HG03025 (cell line): Measurements from ENCODE around the gene TMEM183A.

Source experiments
- ATAC-seq: cut with Tn5 transposase; IDR thresholded peaks from one replicate; pipeline ENCODE4 v1.9.1; 2021; ENCODE audit warnings: mild to moderate bottlenecking, moderate library complexity; ENCODE audit not compliant: unreplicated experiment, low FRiP score

Gene TMEM183A, protein sequence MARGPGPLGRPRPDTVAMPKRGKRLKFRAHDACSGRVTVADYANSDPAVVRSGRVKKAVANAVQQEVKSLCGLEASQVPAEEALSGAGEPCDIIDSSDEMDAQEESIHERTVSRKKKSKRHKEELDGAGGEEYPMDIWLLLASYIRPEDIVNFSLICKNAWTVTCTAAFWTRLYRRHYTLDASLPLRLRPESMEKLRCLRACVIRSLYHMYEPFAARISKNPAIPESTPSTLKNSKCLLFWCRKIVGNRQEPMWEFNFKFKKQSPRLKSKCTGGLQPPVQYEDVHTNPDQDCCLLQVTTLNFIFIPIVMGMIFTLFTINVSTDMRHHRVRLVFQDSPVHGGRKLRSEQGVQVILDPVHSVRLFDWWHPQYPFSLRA

DNA sequence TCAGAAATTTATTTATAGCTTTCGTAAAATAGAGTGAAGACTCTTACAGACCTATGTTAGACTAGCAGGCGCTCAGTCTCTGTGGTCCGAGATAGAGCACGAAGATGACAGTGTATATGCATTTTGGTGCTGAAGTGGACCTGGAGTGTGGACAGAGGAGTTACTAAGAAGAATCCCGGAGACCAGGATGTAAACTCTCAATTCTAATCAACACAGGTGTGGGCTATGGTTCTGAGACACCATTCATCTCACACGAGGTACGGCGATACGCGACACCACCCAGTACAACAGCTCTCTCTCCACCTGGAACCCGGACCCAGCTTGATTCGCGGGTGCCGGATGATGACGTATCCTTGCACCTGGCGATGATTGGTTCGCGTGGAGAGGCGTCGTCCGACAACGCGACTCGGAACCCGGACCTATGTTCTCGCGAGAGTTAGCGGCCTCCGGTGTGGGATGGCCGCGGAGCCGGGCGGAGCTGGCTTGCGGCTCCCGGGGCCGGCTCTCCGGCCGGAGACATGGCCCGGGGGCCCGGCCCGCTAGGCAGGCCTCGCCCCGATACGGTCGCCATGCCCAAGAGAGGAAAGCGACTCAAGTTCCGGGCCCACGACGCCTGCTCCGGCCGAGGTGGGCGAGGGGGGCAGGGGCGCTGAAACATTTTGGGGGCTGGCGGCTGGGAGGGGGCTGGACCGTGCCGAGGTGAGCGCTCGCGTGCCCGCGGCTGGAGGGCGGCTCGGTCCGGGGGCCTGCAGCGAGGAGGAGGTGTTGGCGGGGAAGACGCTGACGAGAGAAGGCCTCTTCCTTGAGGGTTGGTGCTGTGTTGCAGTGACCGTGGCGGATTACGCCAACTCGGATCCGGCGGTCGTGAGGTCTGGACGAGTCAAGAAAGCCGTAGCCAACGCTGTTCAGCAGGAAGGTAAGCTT, at the start of gene TMEM183A:
TMEM183A (plus strand) TSS at position 427 of the 924 bp plus-strand sequence; CDS start at position 519, 92 bp downstream.
- ATAC-seq: peak; percentile 88

DNA sequence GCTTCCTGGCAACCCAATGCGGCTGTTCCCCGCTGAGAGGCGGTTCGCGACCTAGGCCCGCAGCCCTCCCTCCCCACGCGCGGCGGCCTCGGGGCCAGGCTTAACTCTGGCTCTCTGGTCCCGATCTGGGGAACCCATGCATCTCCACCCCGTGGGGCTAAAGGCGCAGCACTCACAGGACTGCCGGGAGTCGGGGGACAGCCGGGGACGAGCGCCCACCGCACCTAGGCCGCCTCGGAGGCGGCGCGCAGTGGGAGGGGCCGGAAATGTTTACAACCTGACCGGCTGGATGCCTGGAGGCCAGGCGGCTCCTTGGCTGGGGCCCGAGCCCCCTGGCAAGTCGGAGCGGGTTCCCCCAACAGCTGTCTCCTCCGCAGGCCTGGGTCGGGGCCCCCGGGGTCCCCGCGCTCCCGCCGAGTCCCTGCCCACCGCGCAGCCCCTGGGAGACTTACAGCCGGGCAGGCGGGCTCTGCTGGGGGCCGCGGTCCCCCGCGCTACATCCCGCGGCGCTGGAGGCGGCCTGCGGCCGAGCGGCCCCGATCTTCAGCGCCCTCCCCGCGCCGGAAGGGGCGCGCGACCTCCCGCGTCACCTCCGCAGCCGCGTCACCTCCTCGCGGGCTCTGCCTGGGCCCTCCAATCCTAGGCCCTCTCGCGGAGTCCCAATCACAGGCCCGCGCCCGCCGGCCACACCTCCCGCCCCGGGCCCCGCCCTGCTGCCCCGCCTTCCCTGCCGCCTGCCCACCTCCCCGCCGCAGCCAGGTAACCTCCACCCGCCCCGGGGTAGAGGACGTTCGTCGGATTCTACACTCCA, 49.2 kb upstream of the TMEM183A start, which contains the start of gene ADIPOR1:
ADIPOR1 (minus strand) TSS at position 580 of the 811 bp plus-strand sequence. CDS start 7,242 bp downstream, outside the sequence.
- ATAC-seq: peak; percentile 91

DNA sequence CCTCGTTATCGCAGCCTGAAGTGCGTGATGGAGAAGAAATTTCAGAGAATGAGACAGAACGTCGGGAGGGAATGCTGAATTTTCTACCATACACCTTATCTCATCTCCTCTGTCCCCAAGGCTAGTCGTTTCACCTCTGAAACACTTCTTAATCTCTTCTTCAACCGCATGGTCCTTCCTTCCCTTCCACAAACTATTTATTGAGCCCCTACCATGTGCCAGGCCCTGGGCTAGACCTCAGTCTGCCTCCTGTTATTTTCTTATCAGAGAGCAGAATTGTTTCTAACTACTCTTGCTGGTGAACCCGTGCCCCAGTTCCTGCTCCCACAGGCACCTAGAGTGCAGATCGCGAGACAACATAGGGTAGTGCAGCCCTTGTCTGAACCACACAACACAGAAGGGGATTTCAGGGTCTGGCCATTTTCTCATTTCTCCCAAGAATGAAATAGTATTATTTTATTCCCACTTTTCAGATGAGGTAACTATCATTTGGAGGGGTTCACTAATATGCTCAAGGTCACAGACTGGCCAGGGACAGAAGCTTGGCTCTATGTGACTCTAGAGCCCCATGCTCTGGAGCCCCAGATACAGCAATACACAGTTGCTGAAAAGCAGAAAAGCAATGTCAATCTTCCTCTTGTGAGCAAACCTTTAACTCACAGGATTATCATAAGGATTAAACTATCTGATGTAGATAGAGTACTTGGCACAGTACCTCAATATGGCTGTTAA, 48.5 kb upstream of the TMEM183A start:
- peak; percentile 19 for ATAC-seq

GRCh38 chr1:202959276-202959620, 47.9 kb upstream of the TMEM183A start:
- no peak for ATAC-seq

DNA sequence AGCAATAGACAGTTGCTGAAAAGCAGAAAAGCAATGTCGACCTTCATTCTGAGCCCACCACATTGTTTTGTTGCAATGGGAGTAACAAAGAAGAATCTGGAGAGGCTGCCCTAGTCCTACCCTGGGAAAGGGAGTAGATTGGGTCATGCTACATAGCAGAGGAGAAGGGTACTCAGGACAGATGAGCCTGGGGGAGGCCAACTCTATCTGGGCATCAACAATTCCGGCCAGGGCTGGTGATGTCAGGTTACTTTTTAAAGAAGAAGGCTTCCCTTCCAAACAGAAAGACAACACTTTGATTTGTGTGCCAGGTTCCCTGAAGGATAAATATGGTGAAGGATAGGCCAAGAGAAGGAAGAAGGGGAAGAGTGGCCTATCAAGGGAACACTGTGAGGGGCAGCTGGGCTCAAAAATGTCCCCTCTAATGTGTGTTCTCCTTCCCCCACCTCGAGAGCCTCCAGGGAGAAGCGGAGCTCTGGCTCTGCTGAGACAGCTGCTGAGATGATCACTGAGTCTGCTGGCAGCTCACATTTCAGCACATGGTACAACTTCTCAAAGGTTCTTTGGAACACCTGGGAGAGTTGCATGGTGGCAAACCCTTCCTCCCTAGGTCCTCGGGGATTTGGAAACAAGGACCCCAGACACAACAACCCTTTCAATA, 45.8 kb upstream of the TMEM183A start:
- no peak for ATAC-seq

DNA sequence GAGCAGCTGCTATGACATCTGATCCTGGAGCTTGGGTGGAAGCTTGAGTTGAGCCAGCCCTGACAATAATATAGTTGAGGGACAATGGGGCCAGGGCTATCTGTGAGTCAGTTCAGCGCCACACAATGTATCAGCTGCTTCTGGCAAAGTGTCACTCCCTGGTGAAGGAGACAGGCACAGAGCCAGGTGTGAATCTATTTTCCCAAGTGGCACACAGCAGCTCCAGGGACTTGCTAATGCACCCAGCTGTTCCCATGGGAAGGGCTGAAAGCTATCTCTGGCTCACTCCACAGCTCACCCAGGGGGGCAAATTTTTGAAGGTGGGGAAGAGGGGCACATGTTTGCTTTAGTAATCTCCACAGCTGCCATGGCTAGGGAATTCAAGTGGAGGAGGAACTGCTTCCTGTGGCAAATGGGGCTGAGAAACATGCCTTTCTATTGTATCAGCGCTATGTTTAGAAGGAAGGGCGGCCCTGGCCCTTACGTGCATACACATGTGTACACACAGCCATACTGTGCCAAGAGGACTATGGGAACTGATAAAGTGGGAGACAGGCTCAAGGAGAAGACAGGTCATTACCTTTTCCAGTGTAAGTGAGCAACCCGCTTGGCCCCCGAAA, 42.3 kb upstream of the TMEM183A start:
- ATAC-seq: no peak

GRCh38 chr1:202965422-202965821, 41.8 kb upstream of the TMEM183A start:
- ATAC-seq: no peak

GRCh38 chr1:202966006-202966898, 40.9 kb upstream of the TMEM183A start:
- ATAC-seq: no peak

DNA sequence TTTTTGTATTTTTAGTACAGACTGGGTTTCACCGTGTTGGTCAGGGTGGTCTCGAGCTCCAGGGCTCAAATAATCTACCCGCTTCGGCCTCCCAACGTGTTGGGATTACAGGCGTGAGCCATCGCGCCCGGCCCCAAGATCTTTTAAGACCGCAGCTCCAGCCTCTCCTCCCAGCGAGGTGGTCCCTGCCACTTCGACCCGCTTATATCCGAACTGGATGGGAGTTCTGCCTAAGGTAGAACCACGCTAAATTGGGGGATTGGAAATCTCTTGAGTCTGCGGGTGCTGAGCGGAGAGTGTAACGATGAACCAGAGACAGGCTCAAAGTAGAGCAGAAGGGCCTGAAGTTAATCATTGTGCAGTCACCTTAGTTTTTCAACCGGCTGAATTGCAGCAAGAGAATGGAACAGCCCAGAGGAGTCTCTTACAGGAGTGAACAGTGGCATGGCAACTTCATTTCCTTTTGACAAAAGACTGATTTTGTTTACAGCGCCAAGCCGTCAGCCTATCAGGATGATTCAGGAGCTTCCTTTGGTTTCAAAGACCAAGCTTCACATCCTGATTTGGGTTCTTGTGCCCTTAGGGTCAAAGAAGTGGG, 39.4 kb upstream of the TMEM183A start:
- ATAC-seq: peak; percentile 15

DNA sequence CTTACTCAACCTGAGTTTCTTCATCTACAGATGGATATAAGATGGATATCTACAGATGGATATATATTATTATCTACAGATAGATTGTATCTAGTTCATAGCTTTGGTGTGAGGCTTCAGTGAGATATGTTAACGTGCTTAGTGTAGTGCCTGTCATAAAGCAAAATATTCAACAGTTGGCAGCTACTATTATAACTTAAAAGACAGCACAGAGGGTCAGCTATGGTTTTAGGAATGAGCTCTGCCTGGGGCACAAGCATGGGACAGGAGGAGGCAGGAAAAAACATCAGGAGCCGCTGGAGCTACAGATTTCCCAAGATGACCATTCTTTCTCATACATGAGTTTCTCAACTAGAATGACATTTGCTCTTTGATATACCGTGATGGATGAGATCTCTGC, 38.8 kb upstream of the TMEM183A start:
- ATAC-seq: no peak

DNA sequence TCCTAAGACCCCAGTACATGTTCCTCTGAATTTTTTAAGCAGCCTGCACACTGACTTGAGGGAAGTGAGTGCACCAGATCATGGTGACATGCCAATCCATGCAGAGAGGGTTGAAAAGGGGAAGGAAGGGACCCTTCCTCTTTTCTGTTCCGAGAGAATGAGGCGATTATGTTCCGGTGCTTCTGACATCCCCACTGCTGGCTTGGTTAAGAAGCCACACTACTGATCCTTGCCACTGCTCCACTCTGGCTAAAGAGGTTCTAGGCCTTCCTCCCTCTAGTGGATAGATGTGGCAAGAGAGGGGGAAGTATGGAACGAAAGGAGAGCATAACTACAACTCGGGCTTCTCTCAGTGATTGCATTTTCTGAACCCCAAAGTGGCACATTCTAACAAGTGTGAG, 38.3 kb upstream of the TMEM183A start:
- peak; percentile 40 for ATAC-seq

GRCh38 chr1:202972046-202972445, 35.1 kb upstream of the TMEM183A start:
- no peak for ATAC-seq

- ATAC-seq: no peak
Measured at GRCh38 chr1:202974856-202975255, 32.3 kb upstream of the TMEM183A start.

- ATAC-seq: no peak
Measured at GRCh38 chr1:202976633-202977032, 30.5 kb upstream of the TMEM183A start.

DNA sequence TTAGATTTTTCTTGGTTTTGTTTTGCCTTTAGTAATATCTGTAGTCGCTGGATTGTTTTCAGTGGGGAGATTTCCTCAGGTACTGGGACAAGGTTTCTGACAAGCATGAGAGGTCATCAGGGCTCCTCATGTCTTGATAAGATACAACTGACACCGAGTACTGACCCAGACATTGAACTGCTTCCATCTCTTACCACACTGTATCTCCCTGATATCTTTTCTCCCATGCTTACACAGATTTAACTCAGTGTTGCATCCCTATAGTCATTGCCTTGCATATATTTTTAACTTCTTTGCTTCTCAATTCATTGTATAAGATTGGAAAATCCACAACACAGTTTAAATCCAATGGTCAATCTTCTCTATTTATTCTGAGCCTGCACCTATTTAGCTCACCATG, 27.7 kb upstream of the TMEM183A start:
- no peak for ATAC-seq

- no peak for ATAC-seq
Measured at GRCh38 chr1:202981939-202982338, 25.2 kb upstream of the TMEM183A start.

DNA sequence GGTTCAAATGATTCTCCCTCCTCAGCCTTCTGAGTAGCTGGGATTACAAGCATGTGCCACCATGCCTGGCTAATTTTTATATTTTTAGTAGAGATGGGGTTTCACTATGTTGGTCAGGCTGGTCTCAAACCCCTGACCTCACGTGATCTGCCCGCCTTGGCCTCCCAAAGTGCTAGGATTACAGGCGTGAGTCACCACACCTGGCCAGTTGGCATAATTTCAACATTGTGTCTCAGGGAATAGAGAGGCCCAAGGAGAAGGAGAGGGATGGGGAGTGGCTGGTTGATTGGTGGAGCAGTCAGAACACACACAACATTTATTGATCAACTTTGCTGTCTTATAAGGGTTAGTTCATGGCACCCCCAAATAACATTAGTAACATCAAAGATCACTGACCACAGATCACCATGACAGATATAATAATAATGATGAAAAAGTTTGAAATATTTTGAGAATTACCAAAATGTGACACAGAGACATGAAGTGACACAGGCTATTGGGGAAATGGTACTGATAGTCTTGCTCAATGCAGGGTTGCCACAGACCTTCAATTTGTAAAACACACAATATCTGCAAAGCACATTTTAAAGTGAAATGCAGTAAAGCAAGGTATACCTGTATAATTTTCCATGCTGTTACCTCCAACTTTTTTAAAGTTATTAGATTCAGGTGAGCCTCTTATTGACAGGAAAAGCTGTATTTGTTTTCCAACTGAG, 24.3 kb upstream of the TMEM183A start:
- no peak for ATAC-seq
